GM18507 (cell line): Measurements from ENCODE around the gene SERPINA9.
A peak's percentile ranks its signal among the peaks of the same experiment; 100 is the strongest.
"Not testable (repeated sequence)": the region's sequence is repeated elsewhere in the genome, so short reads cannot be mapped to it uniquely, and the experiment has no call there.

Experiments
- DNase-seq: peaks from one replicate; pipeline ENCODE4 v3.0.0; 2011; ENCODE audit warnings: low read depth; ENCODE audit not compliant: insufficient read length; ENCODE audit errors: extremely low spot score
- FAIRE-seq: peaks from 2 replicates; lab custom pipeline; 2011; peaks lifted over from hg19 to GRCh38; lab: Jason Lieb, UNC

Gene SERPINA9

DNA sequence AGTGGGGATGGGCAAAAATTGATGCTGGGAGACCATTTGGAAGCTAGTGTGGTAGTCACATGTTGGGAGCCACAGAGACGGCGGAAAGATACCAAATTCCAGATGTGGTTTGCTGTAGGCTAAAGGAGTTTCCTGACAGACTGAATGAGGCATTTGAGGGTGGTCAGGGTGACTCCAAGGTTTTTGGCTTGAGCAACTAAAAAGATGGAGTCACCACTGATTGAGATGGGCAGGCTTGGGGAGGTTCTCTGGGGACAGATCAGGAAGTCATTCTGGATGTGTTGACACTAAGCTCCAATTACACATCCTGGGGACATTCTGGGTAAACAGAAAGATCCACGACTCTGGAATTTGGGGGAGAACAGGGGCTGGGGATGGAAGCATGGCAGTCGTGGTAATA, 15.5 kb upstream of the SERPINA9 start:
- FAIRE-seq, result no peak
- DNase-seq, result no peak

DNA sequence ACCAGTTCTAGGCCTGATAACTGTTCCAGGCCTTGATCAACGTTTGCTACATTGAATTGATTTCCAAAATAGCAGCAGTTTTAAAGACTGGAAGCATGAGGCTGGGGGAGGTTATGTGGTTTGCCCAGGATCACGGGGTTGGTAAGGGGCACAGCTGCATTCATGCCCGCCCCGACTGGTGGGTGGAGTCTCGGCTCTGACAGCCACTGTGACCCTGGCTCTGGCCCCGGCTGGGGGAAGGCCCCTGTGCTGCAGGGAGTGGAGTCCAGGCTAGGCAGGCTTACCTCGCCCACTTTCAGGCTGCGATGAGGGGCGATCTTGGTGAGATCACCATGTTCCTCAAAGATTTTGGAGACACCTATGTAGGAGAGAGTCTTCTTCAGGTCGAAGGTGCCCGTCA, 13.3 kb upstream of the SERPINA9 start:
- FAIRE-seq (no peak), DNase-seq (no peak)

DNA sequence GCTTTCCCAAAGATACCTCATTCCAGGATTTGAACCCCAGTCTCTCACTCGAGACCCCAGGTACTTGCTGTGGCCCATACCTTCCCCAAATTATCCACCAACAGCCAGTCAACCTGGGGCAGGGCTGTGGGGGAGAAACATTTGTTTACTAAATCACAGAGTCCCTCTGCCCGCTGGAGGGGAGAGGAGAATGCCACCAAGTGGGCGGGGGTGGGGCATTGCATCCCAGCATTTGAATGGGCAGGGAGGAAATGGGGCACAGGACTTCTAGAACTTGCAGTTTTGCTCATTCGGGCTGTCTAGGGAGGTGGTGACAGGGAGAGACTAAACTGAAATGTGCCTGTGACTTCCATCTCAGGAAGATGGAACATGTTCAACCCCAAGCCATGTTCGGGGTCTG, 10.9 kb upstream of the SERPINA9 start:
- FAIRE-seq (no peak), DNase-seq (no peak)

DNA sequence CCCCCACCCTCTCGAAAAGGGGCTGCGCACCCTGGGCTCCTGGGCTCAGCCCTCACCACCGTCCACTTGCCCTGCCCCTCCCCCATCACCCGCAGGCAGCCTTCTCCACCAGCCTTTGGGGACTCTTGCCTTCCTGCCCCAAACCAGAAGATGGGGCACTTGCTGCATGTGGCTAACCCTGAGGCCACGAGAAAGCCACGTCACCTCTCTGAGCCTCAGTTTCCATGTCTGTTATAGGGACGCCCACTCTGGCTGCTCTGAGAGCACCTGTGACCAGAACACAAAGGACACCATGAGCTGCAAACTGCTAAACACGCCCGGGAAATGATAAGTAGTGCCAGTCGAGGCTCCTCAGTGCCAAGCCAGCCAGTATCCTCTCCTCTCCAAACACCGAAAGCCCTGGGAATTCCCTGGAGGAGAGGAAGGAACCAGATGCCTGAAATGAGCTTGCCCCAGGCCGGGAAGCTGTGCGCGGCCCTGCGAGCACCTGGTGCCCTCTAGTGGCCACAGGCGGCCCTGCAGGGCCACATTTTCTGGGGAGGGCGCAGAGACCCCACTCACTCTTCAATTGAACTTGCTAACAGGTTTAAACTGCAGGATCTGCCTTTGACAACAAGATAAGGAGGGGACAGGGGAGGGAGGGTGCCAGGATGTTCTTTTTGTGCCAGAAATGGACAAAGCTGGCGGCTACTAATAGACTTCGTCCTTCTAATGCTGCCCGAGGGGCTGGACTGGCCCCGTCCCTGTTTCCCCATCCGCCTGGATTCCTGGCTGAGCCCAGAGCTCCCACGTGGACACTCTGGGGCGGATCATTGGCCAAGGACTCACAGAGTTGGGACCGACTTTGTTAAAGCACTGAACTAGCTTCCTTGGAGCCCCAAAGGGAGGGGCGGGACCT, 10.2 kb upstream of the SERPINA9 start:
- FAIRE-seq, result peak; percentile 47
- peak; percentile 36 for DNase-seq

DNA sequence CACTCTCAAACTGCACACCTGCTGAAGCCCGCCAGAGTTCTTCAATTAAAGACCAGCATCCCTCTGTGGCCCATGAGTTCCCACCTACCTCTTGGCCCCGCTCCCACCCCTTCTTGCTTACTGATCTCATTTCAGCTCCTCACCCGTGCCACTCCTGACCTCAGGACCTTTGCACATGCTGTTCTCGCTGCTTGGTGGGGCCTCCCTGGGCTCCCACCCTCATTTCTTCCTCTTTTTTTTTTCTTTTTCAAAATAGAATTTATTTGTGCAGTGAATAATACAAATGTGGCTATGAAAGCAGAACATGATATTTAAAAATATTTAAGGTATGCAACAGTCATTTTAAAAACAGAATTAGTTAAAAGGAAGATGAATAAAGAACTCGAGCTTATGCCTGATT, 8.5 kb upstream of the SERPINA9 start:
- FAIRE-seq (no peak), DNase-seq (no peak)

DNA sequence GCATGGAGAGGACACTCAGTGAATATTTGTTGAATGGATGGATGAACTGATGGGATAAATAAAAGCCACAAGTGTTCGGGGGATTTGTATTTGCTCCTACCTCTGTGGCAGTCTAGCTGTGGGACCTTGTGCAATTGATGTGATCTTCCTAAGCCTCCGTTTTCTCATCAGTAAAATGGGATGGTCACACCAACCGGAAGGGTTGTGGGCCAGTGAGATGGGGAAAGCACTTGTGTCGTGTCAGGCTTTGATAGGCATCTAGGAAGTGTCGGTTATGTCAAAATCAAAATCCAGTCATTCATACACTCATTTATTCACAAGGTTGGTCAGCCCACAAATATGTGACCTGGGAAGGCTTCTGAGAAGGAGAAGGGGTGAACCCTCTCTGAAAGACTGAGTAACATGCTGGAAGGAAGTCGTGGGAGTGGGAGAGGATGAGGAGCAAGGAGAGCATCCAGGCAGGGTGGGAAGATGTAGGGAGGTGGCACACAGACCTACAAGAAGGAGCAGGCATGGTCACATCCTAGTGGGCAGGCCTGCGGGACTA, 7.8 kb upstream of the SERPINA9 start:
- FAIRE-seq (no peak), DNase-seq (no peak)

DNA sequence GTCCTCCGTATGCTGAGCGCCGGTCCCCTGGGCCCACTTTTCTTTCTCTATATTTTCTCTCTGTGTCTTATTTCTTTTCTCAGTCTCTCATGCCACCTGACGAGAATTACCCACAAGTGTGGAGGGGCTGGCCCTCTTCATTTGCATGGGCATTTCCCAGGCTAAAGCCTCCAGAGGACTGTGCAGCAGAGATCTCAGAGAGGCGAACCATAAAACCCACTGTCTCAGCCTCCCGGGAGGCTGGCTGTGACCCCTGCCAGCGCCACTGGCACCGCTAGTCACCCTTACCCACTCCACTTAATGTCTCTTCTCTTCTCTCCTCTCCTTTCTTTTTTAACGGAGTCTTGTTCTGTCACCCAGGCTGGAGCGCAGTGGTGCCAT, 7.1 kb upstream of the SERPINA9 start:
- no peak for DNase-seq
- FAIRE-seq, result no peak

DNA sequence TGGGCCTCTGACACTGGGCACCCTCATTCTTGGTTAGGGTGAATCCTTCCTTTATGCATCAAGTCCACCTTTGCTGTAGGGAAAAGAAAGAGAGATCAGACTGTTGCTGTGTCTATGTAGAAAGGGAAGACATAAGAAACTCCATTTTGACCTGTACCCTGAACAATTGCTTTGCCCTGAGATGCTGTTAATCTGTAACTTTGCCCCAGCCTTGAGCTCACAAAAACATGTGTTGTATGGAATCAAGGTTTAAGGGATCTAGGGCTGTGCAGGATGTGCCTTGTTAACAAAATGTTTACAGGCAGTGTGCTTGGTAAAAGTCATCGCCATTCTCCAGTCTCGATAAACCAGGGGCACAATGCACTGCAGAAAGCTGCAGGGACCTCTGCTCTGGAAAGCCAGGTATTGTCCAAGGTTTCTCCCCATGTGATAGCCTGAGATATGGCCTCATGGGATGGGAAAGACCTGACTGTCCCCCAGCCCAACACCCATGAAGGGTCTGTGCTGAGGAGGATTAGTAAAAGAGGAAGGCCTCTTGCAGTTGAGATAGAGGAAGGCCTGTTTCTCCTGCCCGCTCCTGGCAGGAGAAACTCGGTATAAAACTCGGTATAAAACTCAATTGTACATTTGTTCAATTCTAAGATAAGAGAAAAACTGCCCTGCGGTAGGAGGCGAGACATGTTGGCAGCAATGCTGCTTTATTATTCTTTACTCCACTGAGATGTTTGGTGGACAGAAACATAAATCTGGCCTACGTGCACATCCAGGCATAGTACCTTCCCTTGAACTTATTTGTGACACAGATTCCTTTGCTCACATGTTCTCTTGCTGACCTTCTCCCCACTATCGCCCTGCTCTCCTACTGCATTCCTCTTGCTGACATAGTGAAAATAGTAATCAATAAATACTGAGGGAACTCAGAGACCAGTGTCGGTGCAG, 6.4 kb upstream of the SERPINA9 start:
- FAIRE-seq, result not testable (repeated sequence)

DNA sequence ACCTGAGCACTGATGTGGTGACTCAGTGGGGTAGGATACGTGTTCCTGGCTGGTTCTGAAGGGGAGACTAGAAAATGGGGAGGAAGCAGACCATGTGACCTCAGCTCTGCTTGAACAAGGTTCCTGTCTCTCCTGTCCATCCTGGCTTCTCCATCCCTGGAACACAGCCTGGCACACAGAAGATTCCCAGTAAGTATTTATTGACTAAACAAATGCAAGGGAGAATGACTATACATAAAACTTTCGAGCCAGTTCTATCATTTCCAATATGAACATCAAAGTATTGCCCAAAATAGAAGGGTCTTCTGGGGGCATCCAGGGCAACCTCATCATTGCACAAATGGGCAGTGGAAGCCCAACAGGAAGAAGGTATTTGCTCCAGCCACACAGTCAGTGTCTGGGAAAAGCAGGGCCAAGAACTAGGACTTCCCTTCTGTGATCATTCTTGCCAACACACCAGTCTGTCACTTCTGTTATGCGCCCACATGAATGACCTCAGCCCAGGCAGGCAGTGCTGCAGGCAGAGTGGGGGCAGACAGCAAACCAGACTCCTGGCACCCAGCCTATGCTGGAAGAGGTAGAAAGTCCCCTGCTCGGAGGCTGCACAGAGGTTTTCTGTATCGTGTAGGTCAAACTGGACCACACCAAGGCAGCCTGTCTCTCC, 5.6 kb upstream of the SERPINA9 start:
- FAIRE-seq (no peak), DNase-seq (no peak)

More for the DNA sequence above, 6.4 kb upstream of the SERPINA9 start:
- DNase-seq, result not testable (repeated sequence)

DNA sequence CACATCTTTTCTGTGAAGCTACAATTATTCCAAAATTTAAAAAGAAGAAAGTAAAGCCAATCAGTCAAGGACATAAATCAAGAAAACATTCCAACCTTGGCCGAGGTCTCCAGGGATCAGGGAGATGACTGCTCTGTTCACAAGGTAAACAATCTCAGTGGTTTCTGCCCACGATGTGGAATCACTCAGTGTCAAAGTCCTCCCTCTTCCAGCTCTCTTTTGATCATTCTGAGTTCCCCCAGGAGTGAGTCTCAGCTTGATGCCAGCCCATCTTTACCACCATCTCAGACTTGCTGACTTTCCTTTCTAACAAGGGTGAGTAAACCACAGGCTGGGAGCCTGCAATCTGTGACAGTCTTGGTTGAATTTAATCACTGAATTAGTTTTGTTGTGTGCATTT, 4.8 kb upstream of the SERPINA9 start:
- no peak for FAIRE-seq

DNA sequence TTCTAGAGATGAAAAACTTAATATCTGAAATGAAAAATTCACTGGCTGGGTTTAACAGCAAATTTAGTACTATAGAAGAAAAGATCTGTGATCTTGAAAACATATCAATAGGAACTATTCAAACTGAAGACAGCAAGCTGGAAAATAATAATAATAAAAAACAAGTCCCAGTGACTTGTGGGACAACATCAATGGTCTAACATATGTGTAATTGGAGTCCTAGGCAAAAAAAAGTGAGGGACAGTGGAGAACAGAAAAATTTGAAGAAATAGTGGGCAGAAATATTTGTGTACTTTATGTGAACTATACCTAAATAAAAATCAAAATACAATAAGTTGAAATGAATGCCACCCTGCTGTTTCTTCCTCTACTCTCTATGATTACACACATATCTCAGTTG, 2.4 kb upstream of the SERPINA9 start:
- DNase-seq, result no peak
- no peak for FAIRE-seq

More for the DNA sequence above, 4.8 kb upstream of the SERPINA9 start:
- DNase-seq, result no peak

DNA sequence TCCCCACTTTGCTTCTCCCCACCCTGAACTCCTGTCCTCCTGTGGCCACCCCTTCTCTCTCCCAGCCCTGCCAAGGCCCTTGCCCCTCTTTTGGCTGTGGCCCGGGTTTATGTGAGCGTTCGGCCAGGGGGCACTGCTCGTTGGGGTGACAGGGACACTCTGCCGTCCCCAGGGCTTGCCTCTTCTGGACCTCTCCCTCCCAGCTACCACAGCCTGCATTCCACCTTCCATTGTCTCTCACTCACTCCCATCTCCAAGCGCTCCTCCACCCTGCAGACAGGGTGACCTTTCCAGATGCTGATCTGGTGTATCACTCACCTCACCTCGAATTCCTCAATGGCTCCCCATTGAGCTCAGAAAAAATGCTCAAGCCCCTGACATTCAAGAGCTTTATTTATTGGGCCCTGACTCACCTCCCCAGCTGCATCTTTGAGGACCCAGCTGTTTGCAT, 1.4 kb downstream of the SERPINA9 start:
- DNase-seq (no peak), FAIRE-seq (no peak)

DNA sequence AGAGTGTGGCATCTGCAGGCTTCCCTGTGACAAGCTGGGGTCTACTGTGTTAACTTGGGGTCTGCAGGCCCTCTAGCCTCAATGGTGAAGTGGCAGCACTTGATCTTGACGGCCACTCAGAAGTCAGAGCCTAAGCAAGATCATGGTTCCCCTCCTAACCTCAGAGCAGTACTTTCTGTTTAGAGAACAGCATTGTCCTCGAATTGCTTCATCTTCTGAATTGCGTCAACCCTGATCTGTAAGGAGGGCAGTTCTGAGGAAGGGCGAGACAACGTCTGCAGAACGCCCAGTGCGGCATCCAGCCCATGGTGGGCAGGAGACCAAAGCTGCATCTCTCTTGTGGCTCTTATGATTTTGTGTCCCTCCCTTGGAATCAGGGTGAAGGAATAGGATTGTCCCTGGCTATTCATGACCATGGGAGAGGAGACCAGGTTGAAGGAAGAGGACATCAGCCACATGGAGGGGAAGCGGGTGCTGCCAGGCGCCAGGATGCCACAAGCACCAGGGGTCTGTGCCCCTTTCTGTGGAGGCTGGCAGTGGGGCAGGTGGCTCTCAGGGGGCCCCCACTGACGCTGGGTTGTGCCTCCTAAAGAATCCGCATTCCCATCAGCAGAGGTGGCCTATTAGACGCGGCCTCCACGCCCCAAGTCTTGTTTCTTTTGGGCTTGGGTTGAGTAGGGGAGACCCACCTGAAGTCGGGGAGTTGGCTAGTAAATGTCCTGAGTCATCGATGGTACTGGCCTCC, 2.2 kb downstream of the SERPINA9 start:
- no peak for DNase-seq
- no peak for FAIRE-seq

DNA sequence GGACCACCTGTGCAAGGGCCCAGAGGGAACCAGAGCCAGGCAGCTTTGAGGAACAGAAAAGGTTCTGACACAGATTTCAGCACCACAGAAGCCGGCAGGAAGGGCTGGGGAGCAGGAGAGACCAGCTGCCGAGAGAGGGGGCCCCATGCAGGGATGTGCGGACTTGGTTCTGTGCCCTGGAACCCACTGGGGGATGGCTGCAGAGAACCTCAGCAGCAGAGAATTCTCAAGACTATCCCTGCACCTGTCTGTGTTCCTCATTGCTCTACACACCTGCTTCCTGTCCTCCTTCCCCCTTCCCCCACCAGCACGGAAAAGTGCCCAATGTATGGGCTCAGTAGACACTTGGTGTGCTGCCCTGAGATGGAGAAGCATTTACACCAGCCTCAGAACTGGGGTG, 3.2 kb downstream of the SERPINA9 start:
- DNase-seq (no peak), FAIRE-seq (no peak)

DNA sequence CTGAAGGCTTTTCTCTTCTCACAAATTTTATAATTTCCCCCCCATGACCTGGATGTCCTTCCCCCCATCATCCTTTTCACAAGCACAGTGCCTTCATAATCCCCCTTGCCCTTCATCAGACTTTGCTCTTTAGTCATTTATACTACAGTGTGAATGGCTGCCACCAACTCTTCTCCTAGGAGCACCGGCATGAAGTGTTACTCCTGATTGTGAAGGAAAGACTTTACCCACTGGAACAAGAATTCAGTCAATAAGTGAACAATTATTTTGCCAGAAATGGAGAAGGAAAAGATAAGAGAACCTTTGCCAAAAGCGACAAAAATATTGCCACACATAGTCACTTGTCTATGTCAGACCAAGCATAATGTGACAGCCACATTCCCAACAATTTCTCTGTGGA, 5.0 kb downstream of the SERPINA9 start:
- DNase-seq (no peak), FAIRE-seq (no peak)

DNA sequence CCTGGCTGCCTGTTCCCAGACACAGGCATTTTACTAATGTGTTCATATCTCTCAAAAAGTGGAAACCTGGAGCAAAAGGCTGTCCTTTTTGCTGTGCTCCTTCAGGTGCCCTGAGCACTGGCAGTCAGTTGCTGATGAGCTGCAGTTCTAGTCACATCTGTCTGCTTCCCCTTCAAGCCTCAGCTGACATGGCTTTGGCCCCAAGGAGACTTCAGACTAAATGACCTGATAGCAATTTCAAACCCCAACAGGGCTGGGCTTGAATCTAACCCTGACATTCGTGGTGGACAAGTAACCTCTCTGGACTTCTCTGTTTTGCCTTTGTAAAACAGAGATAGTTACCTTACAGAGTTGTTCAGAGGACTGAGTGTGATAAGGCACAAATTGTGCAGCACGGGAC, 5.7 kb downstream of the SERPINA9 start:
- no peak for FAIRE-seq
- no peak for DNase-seq

DNA sequence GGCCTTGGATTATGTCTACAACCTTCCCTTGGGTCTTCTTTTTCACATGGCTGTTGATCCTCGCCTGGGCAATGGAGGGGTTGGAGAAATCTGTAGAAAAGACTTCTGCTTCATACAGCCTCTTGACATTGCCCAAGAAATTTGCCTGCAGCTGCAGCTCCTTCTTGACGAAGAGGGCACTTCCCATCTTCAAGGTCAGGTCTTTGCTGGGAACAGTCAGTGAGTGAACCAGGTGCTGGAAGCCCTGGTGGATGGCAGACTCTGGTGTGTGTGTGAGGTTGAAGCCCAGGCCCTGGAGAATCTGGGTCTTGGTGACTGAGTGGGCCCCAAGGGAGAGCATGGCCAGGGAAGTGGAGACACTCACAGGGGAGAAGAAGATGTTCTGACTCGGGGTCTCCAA, 6.7 kb downstream of the SERPINA9 start:
- no peak for DNase-seq
- no peak for FAIRE-seq

DNA sequence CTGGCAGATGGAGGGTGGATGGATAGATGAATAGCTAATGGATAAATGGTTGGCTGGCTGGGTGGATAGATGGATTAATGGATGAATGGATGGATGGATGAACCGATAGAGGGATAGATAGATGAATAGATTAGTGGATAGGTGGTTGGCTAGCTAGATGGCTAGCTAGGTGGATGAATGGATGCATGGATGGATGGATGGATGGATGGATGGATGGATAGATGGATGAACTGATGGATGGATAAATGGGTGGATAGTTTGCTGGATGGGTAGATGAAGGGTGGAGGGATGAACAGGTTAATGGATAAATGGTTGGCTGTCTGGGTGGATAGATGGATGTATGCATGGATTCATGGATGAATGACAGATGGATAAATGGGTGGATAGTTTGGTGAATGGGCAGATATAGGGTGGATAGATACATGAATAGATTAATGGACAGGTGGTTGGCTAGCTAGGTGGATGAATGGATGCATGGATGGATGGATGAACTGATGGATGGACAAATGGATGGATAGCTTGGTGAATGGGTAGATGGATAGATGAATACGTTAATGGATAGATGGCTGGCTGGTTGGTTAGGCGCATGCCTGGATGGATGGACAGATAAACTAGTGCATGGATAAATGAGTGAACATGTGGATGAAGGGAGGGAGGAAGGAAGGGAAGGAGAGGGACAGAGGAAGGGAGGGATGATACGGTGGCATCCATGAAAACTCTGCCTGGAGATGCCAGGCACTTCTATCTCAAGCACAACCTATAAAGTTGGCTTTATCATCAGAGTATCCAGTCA, 8.1 kb downstream of the SERPINA9 start:
- DNase-seq (no peak), FAIRE-seq (no peak)
